OCI-LY7 (cell line): ENCODE measurements around the gene PXMP4. TPM values are rescaled to one million over a fixed set of nuclear protein-coding genes. Genes with fewer than 3 reads are reported as not detected.

Experiments used
- BruUV-seq: library from RNA; stranded (reverse); fragments of 400-500 nt; replicated peaks from 2 replicates; lab custom pipeline; 2021; lab: Mats Ljungman, UMichigan
- CTCF ChIA-PET: fragments of 300-600 bp; sonication (Branson Sonifier 250); formaldehyde crosslinking; loops from one replicate; lab custom pipeline; 2022; ENCODE audit warnings: antibody characterized with exemption; ENCODE audit not compliant: unreplicated experiment; lab: Charles Lee
- POLR2A ChIA-PET: fragments of 300-600 bp; sonication (Branson Sonifier 250); formaldehyde crosslinking; loops from one replicate; lab custom pipeline; 2022; ENCODE audit warnings: antibody characterized with exemption; lab: Charles Lee
- DNase-seq: peaks from one replicate; pipeline ENCODE4 v3.0.0-alpha.2; 2015; ENCODE audit warnings: low spot score
- H2AFZ ChIP-seq: fragments of 200-600 bp; sonication (generic), shearing (Covaris generic); 2 replicates; pipeline ENCODE4 v1.6.1; 2014; ENCODE audit warnings: mild to moderate bottlenecking, antibody characterized with exemption, low read length, moderate library complexity
- H3K27ac ChIP-seq: fragments of 200-600 bp; sonication (generic); 2 replicates; pipeline ENCODE4 v1.5.1; 2014; ENCODE audit warnings: mixed run types, low read depth, mild to moderate bottlenecking, moderate library complexity, low read length, inconsistent platforms; ENCODE audit not compliant: poor library complexity, severe bottlenecking
- H3K36me3 ChIP-seq: fragments of 200-600 bp; sonication (generic); 2 replicates; pipeline ENCODE4 v1.6.1; 2014; ENCODE audit warnings: mild to moderate bottlenecking, antibody characterized with exemption, low read length, moderate library complexity, mixed read lengths; ENCODE audit not compliant: insufficient read depth
- H3K4me1 ChIP-seq: fragments of 200-600 bp; sonication (generic); 2 replicates; pipeline ENCODE4 v1.5.1; 2014; ENCODE audit warnings: mild to moderate bottlenecking, low read length; ENCODE audit not compliant: insufficient read depth, poor library complexity, severe bottlenecking
- H3K4me2 ChIP-seq: fragments of 200-600 bp; sonication (generic); 2 replicates; pipeline ENCODE4 v1.6.1; 2014; ENCODE audit warnings: mild to moderate bottlenecking, low read length
- H3K4me3 ChIP-seq: fragments of 200-600 bp; sonication (generic); 2 replicates; pipeline ENCODE4 v1.5.1; 2014; ENCODE audit warnings: mild to moderate bottlenecking, low read depth, low read length; ENCODE audit not compliant: poor library complexity, severe bottlenecking
- H3K79me2 ChIP-seq: fragments of 200-600 bp; sonication (generic); 2 replicates; pipeline ENCODE4 v1.6.1; 2016; ENCODE audit warnings: low read depth, mild to moderate bottlenecking, low read length, moderate library complexity, mixed read lengths; ENCODE audit not compliant: insufficient read depth
- H3K9me2 ChIP-seq: fragments of 200-600 bp; sonication (generic); 2 replicates; pipeline ENCODE4 v1.6.1; 2016; ENCODE audit warnings: mild to moderate bottlenecking, low read length, mixed read lengths; ENCODE audit not compliant: insufficient read depth
- H3K9me3 ChIP-seq: fragments of 200-600 bp; sonication (generic); 2 replicates; pipeline ENCODE4 v1.6.1; 2014; ENCODE audit warnings: mild to moderate bottlenecking, mixed run types, low read length, mixed read lengths
- H4K20me1 ChIP-seq: fragments of 200-600 bp; sonication (generic); 2 replicates; pipeline ENCODE4 v1.6.1; 2014; ENCODE audit warnings: mild to moderate bottlenecking, antibody characterized with exemption, low read length, moderate library complexity, mixed read lengths; ENCODE audit not compliant: insufficient read depth
- EZH2phosphoT487 ChIP-seq: fragments of 200-600 bp; sonication (generic); IDR thresholded peaks from 2 replicates; pipeline ENCODE4 v1.6.1; 2018; ENCODE audit warnings: low read depth, borderline replicate concordance, mild to moderate bottlenecking, mixed run types, antibody characterized with exemption, low read length, moderate library complexity, mixed read lengths
- intact Hi-C: fragments of 100-400 bp; cut with micrococcal nuclease; formaldehyde crosslinking; loops from one replicate; pipeline ENCODE4 v1.10.0; 2022; ENCODE audit not compliant: unreplicated experiment
- total RNA-seq, 2 experiments: library from RNA; depleted of rRNA in 1 of 2; stranded (reverse); fragments of >200 nt in 1 of 2; shearing (Covaris generic) in 1 of 2; gene quantifications; 2 replicates each; pipeline ENCODE4 v1.2.3, GENCODE V29; 2014 to 2022
- TF ChIP-seq, protein P1 (sequence below): fragments of 200-600 bp; sonication (generic); conservative IDR thresholded peaks from 2 replicates; pipeline ENCODE4 v1.5.1; 2014; ENCODE audit warnings: mild to moderate bottlenecking, antibody characterized with exemption, low read length, moderate library complexity, mixed read lengths

PXMP4 gene
- total RNA-seq, 2 experiments from 2014 or later, result 3.1 to 8.2 TPM

GRCh38 chr20:33694639-33695012 lies 25.5 kb downstream of the PXMP4 start:
- peaks cover 19% of the 10 kb centered on the region for H3K4me1 ChIP-seq
- H3K9me3 ChIP-seq, result no peaks in the 10 kb centered on the region
- BruUV-seq, result no TSS peak
- CTCF ChIA-PET, result no interaction called here
- H3K9me2 ChIP-seq, result no peaks in the 10 kb centered on the region
- POLR2A ChIA-PET, result no interaction called here
- no peaks in the 10 kb centered on the region for H3K36me3 ChIP-seq
- no peaks in the 10 kb centered on the region for H4K20me1 ChIP-seq
- TF ChIP-seq, protein P1, sequence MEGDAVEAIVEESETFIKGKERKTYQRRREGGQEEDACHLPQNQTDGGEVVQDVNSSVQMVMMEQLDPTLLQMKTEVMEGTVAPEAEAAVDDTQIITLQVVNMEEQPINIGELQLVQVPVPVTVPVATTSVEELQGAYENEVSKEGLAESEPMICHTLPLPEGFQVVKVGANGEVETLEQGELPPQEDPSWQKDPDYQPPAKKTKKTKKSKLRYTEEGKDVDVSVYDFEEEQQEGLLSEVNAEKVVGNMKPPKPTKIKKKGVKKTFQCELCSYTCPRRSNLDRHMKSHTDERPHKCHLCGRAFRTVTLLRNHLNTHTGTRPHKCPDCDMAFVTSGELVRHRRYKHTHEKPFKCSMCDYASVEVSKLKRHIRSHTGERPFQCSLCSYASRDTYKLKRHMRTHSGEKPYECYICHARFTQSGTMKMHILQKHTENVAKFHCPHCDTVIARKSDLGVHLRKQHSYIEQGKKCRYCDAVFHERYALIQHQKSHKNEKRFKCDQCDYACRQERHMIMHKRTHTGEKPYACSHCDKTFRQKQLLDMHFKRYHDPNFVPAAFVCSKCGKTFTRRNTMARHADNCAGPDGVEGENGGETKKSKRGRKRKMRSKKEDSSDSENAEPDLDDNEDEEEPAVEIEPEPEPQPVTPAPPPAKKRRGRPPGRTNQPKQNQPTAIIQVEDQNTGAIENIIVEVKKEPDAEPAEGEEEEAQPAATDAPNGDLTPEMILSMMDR, result no peak
- no peak for TF ChIP-seq EZH2phosphoT487
- no peak for DNase-seq
- H3K79me2 ChIP-seq, result no peaks in the 10 kb centered on the region
- no peak overlapping the region for H3K27ac ChIP-seq
- intact Hi-C loops, result no loop called here
- H2AFZ ChIP-seq, result no peak overlapping the region
- H3K4me3 ChIP-seq, result no peak overlapping the region
- no peak overlapping the region for H3K4me2 ChIP-seq

DNA sequence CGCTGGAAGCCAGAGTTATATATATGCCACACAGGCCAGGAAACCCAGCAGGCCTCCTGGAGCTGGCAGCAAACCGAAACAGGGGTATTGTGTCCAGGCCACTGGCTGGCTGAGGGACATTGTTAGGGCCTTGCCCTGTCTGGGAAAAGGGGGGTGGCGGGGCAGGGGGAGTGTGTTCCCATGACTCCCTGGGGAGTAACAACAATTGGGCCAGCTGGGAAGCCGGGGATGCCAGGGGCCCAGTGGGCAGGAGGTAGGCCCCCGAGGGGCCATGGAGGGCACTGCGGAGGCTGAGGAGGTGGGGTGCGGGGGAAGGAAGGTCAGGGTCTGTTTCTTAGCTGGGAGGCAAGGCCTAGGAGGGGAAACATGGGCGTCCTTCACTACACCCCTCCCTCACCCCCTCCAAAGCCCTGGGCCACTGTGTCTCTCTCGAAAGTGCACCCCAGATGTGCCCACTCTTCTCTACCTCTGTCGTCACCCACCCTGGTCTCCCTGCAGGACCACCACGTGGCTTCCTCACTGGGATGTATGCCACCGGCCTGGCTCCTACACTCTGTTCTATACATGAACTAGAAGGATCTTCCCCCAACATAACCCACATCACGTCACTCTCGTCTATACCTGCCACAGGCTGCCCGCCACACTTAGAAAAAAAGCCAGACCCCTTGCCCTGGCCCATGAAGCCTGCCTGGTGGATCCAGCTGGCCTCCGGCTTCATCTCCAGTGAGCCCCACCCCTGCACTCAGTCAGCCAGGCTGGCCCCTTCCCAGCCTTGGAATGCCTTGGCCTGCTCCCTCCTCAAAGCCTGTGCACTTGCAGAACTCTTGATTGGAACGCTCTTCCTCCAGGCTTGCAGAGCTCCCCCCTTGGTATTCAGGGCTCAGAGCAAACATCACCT lies 26.1 kb downstream of the PXMP4 start:
- H4K20me1 ChIP-seq, result no peaks in the 10 kb centered on the region
- no peak for DNase-seq
- H3K4me3 ChIP-seq, result no peak overlapping the region
- no peaks in the 10 kb centered on the region for H3K9me2 ChIP-seq
- ChIA-PET POLR2A (interaction anchor here (0.6 to 1.0 kb wide), 2 partner anchors 10 to 27 kb away, joined by 4 to 6 read pairs; partner anchors contain the start of gene ACTL10), CTCF (no interaction called here)
- peaks cover 25% of the 10 kb centered on the region for H3K4me1 ChIP-seq
- H2AFZ ChIP-seq, result 0 out of 2 replicates have a peak overlapping the region, but pooled peaks have one; percentile 28
- TF ChIP-seq, protein P1, result no peak
- TF ChIP-seq EZH2phosphoT487, result no peak
- no TSS peak for BruUV-seq
- H3K36me3 ChIP-seq, result no peaks in the 10 kb centered on the region
- H3K4me2 ChIP-seq, result no peak overlapping the region
- H3K9me3 ChIP-seq, result no peaks in the 10 kb centered on the region
- H3K27ac ChIP-seq, result no peak overlapping the region
- intact Hi-C loops, result no loop called here
- H3K79me2 ChIP-seq, result no peaks in the 10 kb centered on the region

GRCh38 chr20:33693289-33693688 lies 26.8 kb downstream of the PXMP4 start:
- POLR2A ChIA-PET, result interaction anchor here (0.6 to 1.0 kb wide), 3 partner anchors 9 to 26 kb away, joined by 4 to 6 read pairs (median 5); partner anchors contain the start of gene ACTL10
- BruUV-seq, result no TSS peak

More at GRCh38 chr20:33693289-33693688, 26.8 kb downstream of the PXMP4 start:
- Histone ChIP-seq H3K27ac (no peak overlapping the region), H3K4me2 (no peak overlapping the region), H3K9me2 (no peaks in the 10 kb centered on the region), H3K4me3 (no peak overlapping the region), H3K79me2 (no peaks in the 10 kb centered on the region), H2AFZ (0 out of 2 replicates have a peak overlapping the region, but pooled peaks have one; percentile 28), H3K4me1 (peaks cover 32% of the 10 kb centered on the region), H3K36me3 (no peaks in the 10 kb centered on the region), H4K20me1 (no peaks in the 10 kb centered on the region), H3K9me3 (no peaks in the 10 kb centered on the region)
- CTCF ChIA-PET, result no interaction called here
- intact Hi-C loops, result no loop called here
- TF ChIP-seq EZH2phosphoT487, result no peak
- TF ChIP-seq, protein P1, result no peak
- DNase-seq, result peak; percentile 40
